ENCODE data around the gene MAN1C1. TPM values are rescaled to one million over a fixed set of nuclear protein-coding genes. Genes with fewer than 3 reads are reported as not detected.

The MAN1C1 gene
- total RNA-seq, 1 donor from 2014 or later = 5.0 TPM

- no peak for DNase-seq (ENCODE audit: low spot score)
- peaks cover 46% of the 10 kb centered on the region for H3K9me3 Mint-ChIP-seq
- H3K4me3 Mint-ChIP-seq (ENCODE audit: low read depth) = no peak overlapping the region
- H3K4me1 Mint-ChIP-seq (ENCODE audit: low read depth) = peaks cover 27% of the 10 kb centered on the region
- intact Hi-C loops (cut with micrococcal nuclease) = loop anchor here (5.0 kb wide), 1 partner anchor 33 kb away; no protein-coding TSS in a partner anchor
- peaks cover 71% of the 10 kb centered on the region for H3K27me3 Mint-ChIP-seq (ENCODE audit: low read depth)
- H3K27ac Mint-ChIP-seq = no peak overlapping the region
- H3K36me3 Mint-ChIP-seq (ENCODE audit: low read depth) = peaks cover 31% of the 10 kb centered on the region
Measured at GRCh38 chr1:25640646-25641328, 24.2 kb downstream of the MAN1C1 start.

- Mint-ChIP-seq H3K4me3 (ENCODE audit: low read depth) (no peak overlapping the region), H3K9me3 (peaks cover 41% of the 10 kb centered on the region), H3K27me3 (ENCODE audit: low read depth) (peaks cover 71% of the 10 kb centered on the region), H3K4me1 (ENCODE audit: low read depth) (peaks cover 27% of the 10 kb centered on the region), H3K27ac (no peak overlapping the region), H3K36me3 (ENCODE audit: low read depth) (peaks cover 26% of the 10 kb centered on the region)
- DNase-seq (ENCODE audit: low spot score) = no peak
- intact Hi-C loops (cut with micrococcal nuclease) = loop anchor here (5.0 kb wide), 1 partner anchor 34 kb away; no protein-coding TSS in a partner anchor
Measured at GRCh38 chr1:25641329-25641725, 24.7 kb downstream of the MAN1C1 start.

GRCh38 chr1:25641931-25642573, 25.5 kb downstream of the MAN1C1 start:
- intact Hi-C loops (cut with micrococcal nuclease) = loop anchor here (1.0 to 5.0 kb wide), 3 partner anchors 22 to 35 kb away; no protein-coding TSS in a partner anchor
- peaks cover 27% of the 10 kb centered on the region for H3K4me1 Mint-ChIP-seq (ENCODE audit: low read depth)
- no peak overlapping the region for H3K4me3 Mint-ChIP-seq (ENCODE audit: low read depth)
- H3K27ac Mint-ChIP-seq = no peak overlapping the region
- no peak for DNase-seq (ENCODE audit: low spot score)
- H3K9me3 Mint-ChIP-seq = peaks cover 38% of the 10 kb centered on the region
- H3K36me3 Mint-ChIP-seq (ENCODE audit: low read depth) = peaks cover 23% of the 10 kb centered on the region
- H3K27me3 Mint-ChIP-seq (ENCODE audit: low read depth) = peaks cover 77% of the 10 kb centered on the region

- Mint-ChIP-seq H3K4me3 (ENCODE audit: low read depth) (peak overlapping the region; percentile 63), H3K9me3 (peaks cover 32% of the 10 kb centered on the region), H3K27me3 (ENCODE audit: low read depth) (peaks cover 78% of the 10 kb centered on the region), H3K4me1 (ENCODE audit: low read depth) (peaks cover 27% of the 10 kb centered on the region), H3K36me3 (ENCODE audit: low read depth) (peaks cover 20% of the 10 kb centered on the region), H3K27ac (peak overlapping the region; percentile 44)
- DNase-seq (ENCODE audit: low spot score) = peak; percentile 75
- intact Hi-C loops (cut with micrococcal nuclease) = loop anchor here (1.0 to 5.0 kb wide), 3 partner anchors 22 to 35 kb away; no protein-coding TSS in a partner anchor
Measured at GRCh38 chr1:25642574-25643108, 26.1 kb downstream of the MAN1C1 start.

- peaks cover 13% of the 10 kb centered on the region for H3K36me3 Mint-ChIP-seq (ENCODE audit: low read depth)
- no peak overlapping the region for H3K4me3 Mint-ChIP-seq (ENCODE audit: low read depth)
- H3K9me3 Mint-ChIP-seq = peaks cover 19% of the 10 kb centered on the region
- no peak for DNase-seq (ENCODE audit: low spot score)
- peaks cover 81% of the 10 kb centered on the region for H3K27me3 Mint-ChIP-seq (ENCODE audit: low read depth)
- no peak overlapping the region for H3K27ac Mint-ChIP-seq
- peaks cover 27% of the 10 kb centered on the region for H3K4me1 Mint-ChIP-seq (ENCODE audit: low read depth)
- intact Hi-C loops (cut with micrococcal nuclease) = loop anchor here (5.0 kb wide), 1 partner anchor 37 kb away; no protein-coding TSS in a partner anchor
Measured at GRCh38 chr1:25643929-25644328, 27.3 kb downstream of the MAN1C1 start.

GRCh38 chr1:25644962-25645361, 28.4 kb downstream of the MAN1C1 start:
- H3K27me3 Mint-ChIP-seq (ENCODE audit: low read depth) = peaks cover 81% of the 10 kb centered on the region

GRCh38 chr1:25645637-25646400, 29.2 kb downstream of the MAN1C1 start:
- intact Hi-C loops (cut with micrococcal nuclease) = no loop called here
- no peak for DNase-seq (ENCODE audit: low spot score)
- Mint-ChIP-seq H3K4me1 (ENCODE audit: low read depth) (peaks cover 27% of the 10 kb centered on the region), H3K27ac (no peak overlapping the region), H3K36me3 (ENCODE audit: low read depth) (peaks cover 9% of the 10 kb centered on the region), H3K9me3 (peaks cover under 1% of the 10 kb centered on the region), H3K27me3 (ENCODE audit: low read depth) (peaks cover 81% of the 10 kb centered on the region), H3K4me3 (ENCODE audit: low read depth) (no peak overlapping the region)

More at GRCh38 chr1:25644962-25645361, 28.4 kb downstream of the MAN1C1 start:
- no peak overlapping the region for H3K4me3 Mint-ChIP-seq (ENCODE audit: low read depth)
- peaks cover 9% of the 10 kb centered on the region for H3K9me3 Mint-ChIP-seq
- H3K4me1 Mint-ChIP-seq (ENCODE audit: low read depth) = peaks cover 27% of the 10 kb centered on the region
- intact Hi-C loops (cut with micrococcal nuclease) = loop anchor here (5.0 kb wide), 1 partner anchor 38 kb away; no protein-coding TSS in a partner anchor
- H3K36me3 Mint-ChIP-seq (ENCODE audit: low read depth) = peaks cover 9% of the 10 kb centered on the region
- DNase-seq (ENCODE audit: low spot score) = no peak
- H3K27ac Mint-ChIP-seq = no peak overlapping the region

GRCh38 chr1:25647106-25647505, 30.5 kb downstream of the MAN1C1 start:
- H3K27ac Mint-ChIP-seq = no peak overlapping the region
- peaks cover 68% of the 10 kb centered on the region for H3K27me3 Mint-ChIP-seq (ENCODE audit: low read depth)
- intact Hi-C loops (cut with micrococcal nuclease) = no loop called here
- DNase-seq (ENCODE audit: low spot score) = no peak
- H3K4me1 Mint-ChIP-seq (ENCODE audit: low read depth) = peaks cover 15% of the 10 kb centered on the region
- H3K9me3 Mint-ChIP-seq = no peaks in the 10 kb centered on the region
- H3K4me3 Mint-ChIP-seq (ENCODE audit: low read depth) = no peak overlapping the region
- H3K36me3 Mint-ChIP-seq (ENCODE audit: low read depth) = peaks cover 3% of the 10 kb centered on the region

- no peak for DNase-seq (ENCODE audit: low spot score)
- H3K9me3 Mint-ChIP-seq = no peaks in the 10 kb centered on the region
- H3K27me3 Mint-ChIP-seq (ENCODE audit: low read depth) = peaks cover 64% of the 10 kb centered on the region
- H3K4me1 Mint-ChIP-seq (ENCODE audit: low read depth) = peaks cover 8% of the 10 kb centered on the region
- H3K27ac Mint-ChIP-seq = no peak overlapping the region
- intact Hi-C loops (cut with micrococcal nuclease) = no loop called here
- no peaks in the 10 kb centered on the region for H3K36me3 Mint-ChIP-seq (ENCODE audit: low read depth)
- no peak overlapping the region for H3K4me3 Mint-ChIP-seq (ENCODE audit: low read depth)
Measured at GRCh38 chr1:25647863-25648262, 31.3 kb downstream of the MAN1C1 start.

- peaks cover 4% of the 10 kb centered on the region for H3K4me1 Mint-ChIP-seq (ENCODE audit: low read depth)
- H3K27me3 Mint-ChIP-seq (ENCODE audit: low read depth) = peaks cover 71% of the 10 kb centered on the region
- H3K9me3 Mint-ChIP-seq = no peaks in the 10 kb centered on the region
- intact Hi-C loops (cut with micrococcal nuclease) = no loop called here
- no peak for DNase-seq (ENCODE audit: low spot score)
- no peaks in the 10 kb centered on the region for H3K36me3 Mint-ChIP-seq (ENCODE audit: low read depth)
- no peak overlapping the region for H3K27ac Mint-ChIP-seq
- H3K4me3 Mint-ChIP-seq (ENCODE audit: low read depth) = no peak overlapping the region
Measured at GRCh38 chr1:25648681-25649440, 32.3 kb downstream of the MAN1C1 start.

- intact Hi-C loops (cut with micrococcal nuclease) = no loop called here
- Mint-ChIP-seq H3K9me3 (no peaks in the 10 kb centered on the region), H3K36me3 (ENCODE audit: low read depth) (no peaks in the 10 kb centered on the region), H3K27me3 (ENCODE audit: low read depth) (peaks cover 73% of the 10 kb centered on the region), H3K27ac (no peak overlapping the region), H3K4me1 (ENCODE audit: low read depth) (no peaks in the 10 kb centered on the region), H3K4me3 (ENCODE audit: low read depth) (no peak overlapping the region)
- no peak for DNase-seq (ENCODE audit: low spot score)
Measured at GRCh38 chr1:25649505-25650288, 33.1 kb downstream of the MAN1C1 start.
